Uterus (tissue), 2 donors: ENCODE measurements around the gene NUCKS1.

ENCODE experiments used
- POLR2A ChIP-seq, 2 donors: fragments of 450-650 bp; IDR thresholded peaks; one replicate each; pipeline ENCODE4 v1.6.1; 2016; ENCODE audit warnings: antibody characterized with exemption in 2 of 2, mild to moderate bottlenecking in 1 of 2, moderate library complexity in 1 of 2
- TF ChIP-seq, protein P1 (sequence below), 4 experiments: fragments of 200-600 bp in 2 of 4; fragments of 450-650 bp in 2 of 4; sonication (generic) in 2 of 4; IDR thresholded peaks; one replicate each; pipeline ENCODE4 v1.5.1; 2016 to 2019; ENCODE audit warnings: antibody characterized with exemption in 4 of 4, mild to moderate bottlenecking in 2 of 4, moderate library complexity in 1 of 4

DNA sequence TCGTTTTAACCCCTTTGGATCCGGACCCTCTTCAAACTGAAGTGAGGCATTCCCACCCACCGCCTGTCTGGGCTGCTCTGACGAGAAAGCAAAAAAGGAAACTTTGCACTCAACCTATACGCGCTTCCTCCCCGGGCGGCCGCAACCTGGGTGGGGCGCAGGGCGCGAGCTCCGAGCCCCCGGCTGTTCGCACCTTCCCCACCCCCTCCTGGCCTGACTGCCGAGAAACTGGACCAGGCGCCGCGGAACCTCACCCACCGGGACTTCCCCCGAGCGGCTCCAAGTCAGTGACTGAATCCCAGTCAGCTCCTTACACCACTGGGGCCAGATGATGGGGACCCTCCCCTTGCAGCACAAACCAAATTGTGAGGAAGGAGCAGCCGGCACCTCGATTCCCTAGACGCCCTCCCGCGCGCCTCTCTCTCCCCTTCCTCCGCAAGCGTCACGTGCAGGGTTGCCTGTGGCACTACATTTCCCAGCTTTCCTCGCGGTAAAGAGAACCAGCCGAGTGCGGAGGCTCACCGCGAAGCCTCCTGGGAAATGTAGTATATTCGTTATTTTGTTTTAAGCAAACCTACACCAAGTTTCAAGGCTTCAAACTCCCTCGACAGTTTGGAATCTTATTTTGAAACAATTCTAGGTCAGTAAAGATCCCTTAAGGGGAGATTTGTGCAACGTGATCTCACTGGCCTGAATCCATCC is 25.2 kb upstream of the NUCKS1 start, which contains the start of gene RAB29:
- TF ChIP-seq, protein P1, sequence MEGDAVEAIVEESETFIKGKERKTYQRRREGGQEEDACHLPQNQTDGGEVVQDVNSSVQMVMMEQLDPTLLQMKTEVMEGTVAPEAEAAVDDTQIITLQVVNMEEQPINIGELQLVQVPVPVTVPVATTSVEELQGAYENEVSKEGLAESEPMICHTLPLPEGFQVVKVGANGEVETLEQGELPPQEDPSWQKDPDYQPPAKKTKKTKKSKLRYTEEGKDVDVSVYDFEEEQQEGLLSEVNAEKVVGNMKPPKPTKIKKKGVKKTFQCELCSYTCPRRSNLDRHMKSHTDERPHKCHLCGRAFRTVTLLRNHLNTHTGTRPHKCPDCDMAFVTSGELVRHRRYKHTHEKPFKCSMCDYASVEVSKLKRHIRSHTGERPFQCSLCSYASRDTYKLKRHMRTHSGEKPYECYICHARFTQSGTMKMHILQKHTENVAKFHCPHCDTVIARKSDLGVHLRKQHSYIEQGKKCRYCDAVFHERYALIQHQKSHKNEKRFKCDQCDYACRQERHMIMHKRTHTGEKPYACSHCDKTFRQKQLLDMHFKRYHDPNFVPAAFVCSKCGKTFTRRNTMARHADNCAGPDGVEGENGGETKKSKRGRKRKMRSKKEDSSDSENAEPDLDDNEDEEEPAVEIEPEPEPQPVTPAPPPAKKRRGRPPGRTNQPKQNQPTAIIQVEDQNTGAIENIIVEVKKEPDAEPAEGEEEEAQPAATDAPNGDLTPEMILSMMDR (IDR thresholded peaks at IDR 0.05): no peak
- TF ChIP-seq POLR2A (IDR thresholded peaks at IDR 0.05): peak; percentile 38 to 47
